ENCODE data around the gene KLF3.

- TF ChIP-seq GATA2 (IDR thresholded peaks at IDR 0.05; ENCODE audit: low read depth, low read length) (no peak), GATA3 (IDR thresholded peaks at IDR 0.05; ENCODE audit: low read depth, low read length) (no peak)
Observed at GRCh38 chr4:38672074-38672396, 8.0 kb downstream of the KLF3 start.

Data from SH-SY5Y (cell line).